BLaER1 treated with 17β-estradiol and CSF1 and Interleukin-3, amounts not matched to agents 10 nM and 100 nM (cell line): ENCODE measurements around the gene HEXD.

ENCODE experiments used
- H3K27ac ChIP-seq, 11 experiments: shearing (Covaris generic); formaldehyde crosslinking; 2 replicates each; pipeline ENCODE4 v1.8.1; 2022
- H3K27me3 ChIP-seq, 11 experiments: shearing (Covaris generic); formaldehyde crosslinking; 2 replicates each; pipeline ENCODE4 v1.8.1; 2022
- H3K36me3 ChIP-seq, 11 experiments: shearing (Covaris generic); formaldehyde crosslinking; 2 replicates each; pipeline ENCODE4 v1.8.1; 2022
- H3K4me1 ChIP-seq, 10 experiments: shearing (Covaris generic); formaldehyde crosslinking; 2 replicates each; pipeline ENCODE4 v1.8.1; 2022
- H3K4me2 ChIP-seq, 11 experiments: shearing (Covaris generic); formaldehyde crosslinking; 2 replicates each; pipeline ENCODE4 v1.8.1; 2022
- H3K4me3 ChIP-seq, 10 experiments: shearing (Covaris generic); formaldehyde crosslinking; 2 replicates each; pipeline ENCODE4 v1.8.1; 2022
- H3K9ac ChIP-seq, 11 experiments: shearing (Covaris generic); formaldehyde crosslinking; 2 replicates each; pipeline ENCODE4 v1.8.1; 2022
- H3K9me3 ChIP-seq, 11 experiments: shearing (Covaris generic); formaldehyde crosslinking; replicated peaks in 1 of 11; 2 replicates each; pipeline ENCODE4 v1.8.1; 2022
- H4K20me1 ChIP-seq, 11 experiments: shearing (Covaris generic); formaldehyde crosslinking; 2 replicates each; pipeline ENCODE4 v1.8.1; 2022
- Cebpa-rat ChIP-seq, 11 experiments: shearing (Covaris generic); IDR thresholded peaks; 2 replicates each; pipeline ENCODE4 v1.8.1; 2022

The HEXD gene

DNA sequence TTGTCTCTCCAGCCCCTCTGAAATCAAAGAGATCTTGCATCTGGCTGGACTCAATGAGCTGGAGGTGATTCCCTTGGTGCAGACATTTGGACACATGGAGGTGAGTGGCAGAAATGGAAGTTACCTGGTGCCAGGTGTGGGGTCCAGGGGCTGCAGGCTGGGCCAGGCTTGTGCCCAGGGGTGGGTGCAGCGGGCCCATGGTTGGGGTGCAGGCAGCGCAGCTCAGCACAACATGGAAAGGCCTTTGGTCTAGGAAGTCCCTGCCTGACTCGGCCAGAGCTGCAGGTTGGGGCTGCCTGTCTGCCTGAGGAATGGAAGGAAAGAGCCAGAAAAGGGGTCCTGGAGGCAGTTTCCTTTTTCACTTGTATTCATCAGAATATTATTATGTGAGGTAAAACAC lies 10.4 kb downstream of the HEXD start:
- no peaks in the 10 kb centered on the region for H3K27me3 ChIP-seq
- TF ChIP-seq Cebpa-rat (IDR thresholded peaks at IDR 0.05): no peak
- peaks cover 0 to 32% (median 4%) of the 10 kb centered on the region in 11 experiments; a peak in 6 of 22 replicates for H3K36me3 ChIP-seq
- H3K4me2 ChIP-seq: peak overlapping the region; percentile 62 to 94 (median 77)
- peak overlapping the region in 2 of 10 experiments; percentile 47 to 51; a peak in 4 of 20 replicates for H3K4me3 ChIP-seq
- 0 out of 22 replicates have a peak, but pooled peaks cover 0 to 4% (median 0%) of the 10 kb centered on the region in 11 experiments for H4K20me1 ChIP-seq
- H3K9ac ChIP-seq: no peak overlapping the region
- peak overlapping the region in 5 of 11 experiments; percentile 18 to 70 (median 49); a peak in 7 of 22 replicates for H3K27ac ChIP-seq
- H3K9me3 ChIP-seq: no peaks in the 10 kb centered on the region
- peaks cover 24 to 48% (median 35%) of the 10 kb centered on the region in 10 experiments for H3K4me1 ChIP-seq

DNA sequence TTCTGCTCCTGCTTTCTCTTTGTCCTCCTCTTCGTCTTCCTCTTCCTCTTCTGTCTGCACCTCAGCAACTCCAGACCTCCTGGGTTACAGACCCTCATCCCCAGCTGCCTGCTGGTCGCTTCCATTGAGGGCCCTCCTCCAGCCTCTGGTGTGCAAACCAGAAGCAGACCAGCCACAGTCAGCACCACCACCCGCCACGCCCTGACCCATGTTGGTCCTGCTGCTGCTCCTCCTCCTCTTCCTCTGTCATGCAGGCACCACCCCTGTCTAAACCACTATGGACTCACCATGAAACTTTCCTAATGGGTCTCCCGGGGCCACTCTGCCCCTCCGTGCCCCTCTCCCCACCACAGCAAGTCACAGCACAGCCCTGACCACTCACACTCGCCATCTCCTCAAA lies 11.7 kb downstream of the HEXD start:
- H3K4me1 ChIP-seq: peaks cover 37 to 60% (median 46%) of the 10 kb centered on the region in 10 experiments
- H3K4me3 ChIP-seq: peak overlapping the region in 4 of 10 experiments; percentile 20 to 51 (median 41); a peak in 3 of 20 replicates
- H3K4me2 ChIP-seq: peak overlapping the region; percentile 62 to 94 (median 77)
- H4K20me1 ChIP-seq: no peaks in the 10 kb centered on the region
- H3K9me3 ChIP-seq: no peaks in the 10 kb centered on the region
- peak overlapping the region in 10 of 11 experiments; percentile 22 to 70 (median 56); a peak in 18 of 22 replicates for H3K27ac ChIP-seq
- H3K27me3 ChIP-seq: no peaks in the 10 kb centered on the region
- peaks cover 0 to 27% (median 0%) of the 10 kb centered on the region in 11 experiments; a peak in 5 of 22 replicates for H3K36me3 ChIP-seq
- peak overlapping the region in 5 of 11 experiments; percentile 4 to 38 (median 21); a peak in 4 of 22 replicates for H3K9ac ChIP-seq
- no peak for TF ChIP-seq Cebpa-rat (IDR thresholded peaks at IDR 0.05)

DNA sequence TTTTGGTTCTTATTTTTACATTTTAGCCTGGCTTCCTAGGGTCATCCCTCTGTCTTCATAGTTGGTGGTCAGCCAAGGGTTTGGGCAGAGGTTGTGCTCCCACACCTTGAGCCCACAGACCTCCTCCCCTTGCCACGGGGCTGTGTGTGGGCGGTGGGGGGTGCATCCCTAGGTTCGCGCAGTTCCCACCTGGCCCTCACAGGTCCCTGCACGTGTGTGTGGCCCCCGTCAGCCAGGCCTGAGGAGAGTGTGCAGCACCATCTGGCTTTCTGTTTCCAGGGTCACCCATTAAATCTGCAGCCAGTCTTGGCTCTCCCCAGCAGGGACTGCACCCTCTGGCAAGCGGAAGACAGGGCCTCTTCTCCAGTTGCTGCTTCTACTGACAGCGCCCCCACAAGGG lies 13.9 kb downstream of the HEXD start:
- H3K9me3 ChIP-seq: no peaks in the 10 kb centered on the region
- peaks cover 46 to 82% (median 66%) of the 10 kb centered on the region in 10 experiments for H3K4me1 ChIP-seq
- H3K4me3 ChIP-seq: no peak overlapping the region

DNA sequence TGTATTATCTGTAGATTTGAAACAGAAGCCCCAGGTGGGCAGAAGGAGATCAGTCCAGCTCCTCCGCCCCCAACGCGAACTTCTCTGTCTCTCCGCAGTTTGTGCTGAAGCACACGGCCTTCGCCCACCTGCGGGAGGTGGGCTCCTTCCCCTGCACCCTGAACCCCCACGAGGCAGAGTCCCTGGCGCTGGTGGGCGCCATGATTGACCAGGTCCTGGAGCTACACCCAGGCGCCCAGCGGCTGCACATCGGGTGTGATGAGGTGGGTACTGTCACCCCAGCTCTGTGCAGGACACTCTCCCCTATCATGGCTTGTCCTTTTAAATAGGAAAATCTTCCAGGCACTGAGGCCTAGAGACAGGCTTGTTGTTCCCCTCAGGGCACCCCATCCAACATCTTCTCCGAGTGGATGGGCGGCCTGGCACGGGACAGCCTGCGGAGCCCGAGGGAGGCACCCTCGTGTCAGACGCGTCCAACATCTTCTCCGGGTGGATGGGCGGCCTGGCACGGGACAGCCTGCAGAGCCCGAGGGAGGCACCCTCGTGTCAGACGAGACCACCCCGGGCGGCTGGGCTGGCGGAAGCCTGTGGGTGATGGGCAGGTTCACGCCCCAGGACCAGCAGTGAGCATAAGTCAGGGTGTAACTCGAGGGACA lies 15.5 kb downstream of the HEXD start:
- H3K4me3 ChIP-seq: no peak overlapping the region
- peak overlapping the region in 2 of 11 experiments; percentile 9 to 23; a peak in 2 of 22 replicates for H3K27ac ChIP-seq
- H4K20me1 ChIP-seq: peaks cover 0 to 15% (median 0%) of the 10 kb centered on the region in 11 experiments; a peak in 4 of 22 replicates
- H3K4me1 ChIP-seq: peaks cover 42 to 85% (median 66%) of the 10 kb centered on the region in 10 experiments
- peak overlapping the region; percentile 79 to 88 (median 84); a peak in 21 of 22 replicates for H3K4me2 ChIP-seq
- H3K36me3 ChIP-seq: peaks cover 0 to 51% (median 16%) of the 10 kb centered on the region in 11 experiments; a peak in 17 of 22 replicates
- H3K9ac ChIP-seq: peak overlapping the region in 2 of 11 experiments; percentile 18 to 53; a peak in 1 of 22 replicates
- H3K27me3 ChIP-seq: no peaks in the 10 kb centered on the region
- no peaks in the 10 kb centered on the region for H3K9me3 ChIP-seq
- TF ChIP-seq Cebpa-rat (IDR thresholded peaks at IDR 0.05): no peak

More for the DNA sequence above, 13.9 kb downstream of the HEXD start:
- Histone ChIP-seq H3K36me3 (peaks cover 0 to 37% (median 8%) of the 10 kb centered on the region in 11 experiments; a peak in 17 of 22 replicates), H3K27ac (no peak overlapping the region), H3K27me3 (no peaks in the 10 kb centered on the region), H3K4me2 (peak overlapping the region in 6 of 11 experiments; percentile 2 to 24 (median 12); a peak in 3 of 22 replicates), H4K20me1 (peaks cover 0 to 11% (median 0%) of the 10 kb centered on the region in 11 experiments; a peak in 1 of 22 replicates), H3K9ac (no peak overlapping the region)
- TF ChIP-seq Cebpa-rat (IDR thresholded peaks at IDR 0.05): no peak

DNA sequence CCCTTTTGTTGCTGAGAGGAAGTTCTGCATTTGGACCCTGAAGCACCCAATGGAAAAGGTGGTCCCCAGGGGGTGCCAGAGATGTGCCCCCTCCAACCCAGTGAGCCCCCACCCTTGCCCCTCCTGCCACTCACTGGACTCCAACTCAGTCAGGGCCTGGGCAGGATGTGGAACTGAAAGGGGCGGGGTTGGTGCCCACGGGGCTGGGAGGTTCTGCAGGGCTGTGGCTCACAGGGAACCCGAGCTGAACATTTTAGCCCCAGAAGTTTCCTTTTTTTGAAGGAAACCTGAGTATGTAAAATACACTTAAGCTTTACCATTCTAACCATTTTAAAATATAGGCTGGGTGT lies 16.0 kb downstream of the HEXD start:
- peak overlapping the region in 5 of 11 experiments; percentile 9 to 44 (median 27); a peak in 5 of 22 replicates for H3K27ac ChIP-seq
- peak overlapping the region; percentile 79 to 88 (median 84) for H3K4me2 ChIP-seq
- peaks cover 0 to 56% (median 17%) of the 10 kb centered on the region in 11 experiments; a peak in 17 of 22 replicates for H3K36me3 ChIP-seq
- H3K27me3 ChIP-seq: no peaks in the 10 kb centered on the region
- no peak for TF ChIP-seq Cebpa-rat (IDR thresholded peaks at IDR 0.05)
- peaks cover 40 to 85% (median 66%) of the 10 kb centered on the region in 10 experiments for H3K4me1 ChIP-seq
- peak overlapping the region in 2 of 10 experiments; percentile 21 to 41; a peak in 1 of 20 replicates for H3K4me3 ChIP-seq
- no peaks in the 10 kb centered on the region for H3K9me3 ChIP-seq
- H4K20me1 ChIP-seq: peaks cover 0 to 20% (median 0%) of the 10 kb centered on the region in 11 experiments; a peak in 5 of 22 replicates
- H3K9ac ChIP-seq: peak overlapping the region in 8 of 11 experiments; percentile 18 to 53 (median 38); a peak in 5 of 22 replicates

DNA sequence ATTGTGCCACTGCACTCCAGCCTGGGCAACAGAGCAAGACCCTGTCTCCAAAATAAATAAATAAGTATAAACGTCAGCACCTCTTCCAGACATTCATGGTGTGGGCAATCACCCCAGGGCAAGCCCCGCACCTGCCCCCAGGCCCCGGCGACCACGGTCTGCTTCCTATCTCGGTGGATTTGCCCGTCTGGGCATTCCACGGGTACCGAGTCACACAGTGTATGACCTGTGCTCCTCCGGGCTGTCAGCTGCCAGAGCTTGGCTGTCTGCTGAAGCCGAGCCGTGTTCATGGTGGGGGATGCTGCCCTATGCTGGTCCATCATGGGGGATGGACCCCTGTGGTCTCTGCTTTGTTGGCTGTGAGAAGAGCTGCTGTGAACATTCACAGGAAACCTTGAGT lies 17.0 kb downstream of the HEXD start:
- Histone ChIP-seq H4K20me1 (peaks cover 4 to 30% (median 9%) of the 10 kb centered on the region in 11 experiments; a peak in 15 of 22 replicates), H3K27ac (peak overlapping the region in 3 of 11 experiments; percentile 2 to 25 (median 6); a peak in 2 of 22 replicates), H3K4me2 (peak overlapping the region; percentile 79 to 88 (median 84)), H3K4me3 (no peak overlapping the region), H3K27me3 (no peaks in the 10 kb centered on the region), H3K4me1 (peaks cover 40 to 85% (median 66%) of the 10 kb centered on the region in 10 experiments), H3K36me3 (peaks cover 0 to 64% (median 20%) of the 10 kb centered on the region in 11 experiments; a peak in 18 of 22 replicates), H3K9ac (peak overlapping the region in 4 of 11 experiments; percentile 2 to 38 (median 30); a peak in 4 of 22 replicates), H3K9me3 (no peaks in the 10 kb centered on the region)
- no peak for TF ChIP-seq Cebpa-rat (IDR thresholded peaks at IDR 0.05)

DNA sequence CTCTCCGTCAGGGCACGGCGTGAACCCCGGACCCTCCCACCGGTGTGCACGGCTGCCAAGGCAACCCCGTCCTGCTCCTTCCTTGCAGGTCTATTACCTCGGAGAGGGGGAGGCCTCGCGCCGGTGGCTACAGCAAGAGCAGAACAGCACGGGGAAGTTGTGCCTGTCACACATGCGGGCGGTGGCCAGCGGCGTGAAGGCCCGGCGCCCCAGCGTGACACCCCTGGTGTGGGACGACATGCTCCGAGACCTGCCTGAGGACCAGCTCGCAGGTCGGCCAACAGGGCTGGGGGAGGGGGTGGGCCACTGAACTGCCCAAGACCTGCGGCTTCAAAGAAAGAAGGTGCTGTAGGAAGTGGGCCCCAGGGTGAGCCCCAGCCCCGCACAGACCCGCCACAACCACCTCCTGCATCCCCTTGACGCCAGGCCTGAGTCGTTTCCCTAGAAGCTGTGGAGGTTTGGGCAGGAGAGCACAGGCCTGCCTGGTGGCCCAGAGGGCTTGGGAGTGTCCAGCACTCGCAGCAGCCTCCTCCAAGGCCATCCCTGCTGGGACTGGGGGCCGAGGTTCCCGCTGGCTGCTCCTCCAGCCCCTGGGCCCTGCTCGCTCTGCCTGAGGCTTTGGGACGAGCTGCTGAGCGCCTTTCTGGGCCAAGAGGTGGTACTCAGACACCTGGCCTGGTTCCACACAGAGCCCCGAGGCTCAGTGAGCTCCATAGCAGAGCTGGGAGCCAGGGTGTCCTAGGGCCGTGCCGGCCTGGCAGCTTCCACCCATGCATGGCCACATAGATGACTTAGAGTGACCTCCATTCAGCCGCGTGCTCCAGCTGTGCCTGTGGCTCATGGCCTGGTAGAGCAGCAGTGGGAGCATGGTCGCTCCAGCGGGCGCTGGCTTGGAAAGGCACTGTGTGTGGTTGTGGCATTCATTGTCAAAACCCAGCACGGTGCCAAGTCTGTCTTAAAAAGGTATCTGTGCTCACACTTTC lies 17.7 kb downstream of the HEXD start:
- Histone ChIP-seq H3K9ac (peak overlapping the region in 6 of 11 experiments; percentile 2 to 38 (median 28); a peak in 5 of 22 replicates), H3K4me2 (peak overlapping the region; percentile 79 to 88 (median 84); a peak in 20 of 22 replicates), H3K27ac (peak overlapping the region in 3 of 11 experiments; percentile 2 to 25 (median 6); a peak in 4 of 22 replicates), H3K4me3 (no peak overlapping the region), H3K36me3 (peaks cover 0 to 66% (median 20%) of the 10 kb centered on the region in 11 experiments; a peak in 18 of 22 replicates), H3K4me1 (peaks cover 45 to 85% (median 70%) of the 10 kb centered on the region in 10 experiments), H3K27me3 (no peaks in the 10 kb centered on the region), H3K9me3 (no peaks in the 10 kb centered on the region), H4K20me1 (peaks cover 10 to 37% (median 17%) of the 10 kb centered on the region in 11 experiments; a peak in 15 of 22 replicates)
- TF ChIP-seq Cebpa-rat (IDR thresholded peaks at IDR 0.05): no peak
